GM23338 (cell line): Measurements from ENCODE around the gene ATXN7L3. TPM values are rescaled to one million over a fixed set of nuclear protein-coding genes. Genes with fewer than 3 reads are reported as not detected.
A peak's percentile ranks its signal among the peaks of the same experiment; 100 is the strongest.

Experiments
- ATAC-seq: fragments of 200-7000 bp; cut with Tn5 transposase; 3 replicates; pipeline ENCODE4 v1.9.1; 2020
- DNase-seq: peaks from one replicate; pipeline ENCODE4 v3.0.0-alpha.2; 2015; ENCODE audit warnings: low spot score
- H2AFZ ChIP-seq: fragments of 200-600 bp; sonication (generic); 2 replicates; pipeline ENCODE4 v1.8.0; 2016; ENCODE audit warnings: antibody characterized with exemption, mild to moderate bottlenecking, moderate library complexity
- H3F3A ChIP-seq: fragments of 200-600 bp; sonication (generic); replicated peaks from 2 replicates; pipeline ENCODE4 v1.8.0; 2017; ENCODE audit warnings: antibody characterized with exemption, mixed run types, low read depth
- H3K27ac ChIP-seq: fragments of 200-600 bp; sonication (generic); 2 replicates; pipeline ENCODE4 v1.6.1; 2016; ENCODE audit warnings: low read depth
- H3K27me3 ChIP-seq: fragments of 200-600 bp; sonication (generic); 2 replicates; pipeline ENCODE4 v1.8.0; 2016; ENCODE audit warnings: mild to moderate bottlenecking, mixed run types, moderate library complexity; ENCODE audit not compliant: insufficient read depth
- H3K36me3 ChIP-seq: fragments of 200-600 bp; sonication (generic); 2 replicates; pipeline ENCODE4 v1.8.0; 2016; ENCODE audit warnings: mild to moderate bottlenecking; ENCODE audit not compliant: insufficient read depth
- H3K4me1 ChIP-seq: fragments of 200-600 bp; sonication (generic); 2 replicates; pipeline ENCODE4 v1.8.0; 2016; ENCODE audit warnings: mild to moderate bottlenecking, moderate library complexity; ENCODE audit not compliant: insufficient read depth
- H3K4me2 ChIP-seq: fragments of 200-600 bp; sonication (generic); 2 replicates; pipeline ENCODE4 v1.7.1; 2017; ENCODE audit warnings: mixed run types
- H3K4me3 ChIP-seq: fragments of 200-600 bp; sonication (generic); 2 replicates; pipeline ENCODE4 v1.6.1; 2016; ENCODE audit warnings: mixed run types
- H3K79me2 ChIP-seq: fragments of 200-600 bp; sonication (generic); replicated peaks from 2 replicates; pipeline ENCODE4 v1.8.0; 2017; ENCODE audit warnings: mild to moderate bottlenecking; ENCODE audit not compliant: insufficient read depth
- H3K9me2 ChIP-seq: fragments of 200-600 bp; sonication (generic); 2 replicates; pipeline ENCODE4 v1.8.0; 2017; ENCODE audit not compliant: insufficient read depth
- H4K20me1 ChIP-seq: fragments of 200-600 bp; sonication (generic); replicated peaks from 2 replicates; pipeline ENCODE4 v1.8.0; 2017; ENCODE audit warnings: mild to moderate bottlenecking; ENCODE audit not compliant: insufficient read depth
- H3K27ac Mint-ChIP-seq: 2 replicates; pipeline ENCODE4 v1.8.0; 2020; ENCODE audit warnings: inconsistent platforms, mild to moderate bottlenecking, moderate library complexity, mixed read lengths
- H3K27me3 Mint-ChIP-seq: 3 replicates; pipeline ENCODE4 v1.8.0; 2022; ENCODE audit warnings: low read depth, mild to moderate bottlenecking, moderate library complexity, mixed read lengths, inconsistent platforms; ENCODE audit not compliant: insufficient read depth, poor library complexity
- H3K36me3 Mint-ChIP-seq: 3 replicates; pipeline ENCODE4 v1.8.0; 2021; ENCODE audit warnings: low read depth, mild to moderate bottlenecking, inconsistent platforms, moderate library complexity, mixed read lengths
- H3K4me1 Mint-ChIP-seq: 3 replicates; pipeline ENCODE4 v1.8.0; 2020; ENCODE audit warnings: mild to moderate bottlenecking, inconsistent platforms, mixed read lengths
- H3K4me3 Mint-ChIP-seq: 3 replicates; pipeline ENCODE4 v1.8.0; 2021; ENCODE audit warnings: moderate library complexity, mild to moderate bottlenecking, inconsistent platforms, mixed read lengths
- H3K9me3 Mint-ChIP-seq: 3 replicates; pipeline ENCODE4 v1.8.0; 2020; ENCODE audit warnings: moderate library complexity, mild to moderate bottlenecking, inconsistent platforms, mixed read lengths
- EZH2phosphoT487 ChIP-seq: fragments of 200-600 bp; sonication (generic); IDR thresholded peaks from one replicate; pipeline ENCODE4 v1.8.1; 2018; ENCODE audit warnings: antibody characterized with exemption; ENCODE audit not compliant: unreplicated experiment
- POLR2AphosphoS5 ChIP-seq: IDR thresholded peaks from 2 replicates; pipeline ENCODE4 v1.6.1; 2016; ENCODE audit warnings: antibody characterized with exemption, low read depth
- ZNF462 ChIP-seq: fragments of 250-450 bp; sonication (Bioruptor Pico); IDR thresholded peaks from 2 replicates; pipeline ENCODE4 v1.5.0; 2020; ENCODE audit warnings: mild to moderate bottlenecking, moderate library complexity
- polyA plus RNA-seq: library from polyadenylated mRNA; unstranded; fragments of >200 nt; fragmentation: Nextera tagmentation; extraction: Ambion mirVana; gene quantifications from 2 replicates; pipeline ENCODE4 v1.2.1, GENCODE V29; 2016
- total RNA-seq: library from RNA; depleted of rRNA; stranded (reverse); fragments of >200 nt; shearing (Covaris generic); gene quantifications from 2 replicates; pipeline ENCODE4 v1.2.3, GENCODE V29; 2014
- TF ChIP-seq, protein P1 (sequence below), 2 experiments: fragments of 200-600 bp in 1 of 2; sonication (generic) in 1 of 2; conservative IDR thresholded peaks; 2 replicates each; pipeline versions ENCODE4 v1.5.1 to v1.6.1; 2016 to 2017; ENCODE audit warnings: antibody characterized with exemption in 2 of 2, low read depth in 2 of 2, mild to moderate bottlenecking in 2 of 2, moderate library complexity in 1 of 2
- TF ChIP-seq, protein P2 (sequence below): IDR thresholded peaks from 2 replicates; pipeline ENCODE4 v1.6.1; 2016; ENCODE audit warnings: antibody characterized with exemption

The ATXN7L3 gene
- total and polyA plus RNA-seq, 2 experiments from 2014 or later: 20.6 to 95.0 TPM

GRCh38 chr17:44216694-44217093 lies 17.0 kb upstream of the ATXN7L3 start:
- Mint-ChIP-seq H3K4me1 (peaks cover 13% of the 10 kb centered on the region), H3K36me3 (peaks cover 58% of the 10 kb centered on the region), H3K27me3 (peaks cover 23% of the 10 kb centered on the region), H3K27ac (no peak overlapping the region), H3K9me3 (no peaks in the 10 kb centered on the region), H3K4me3 (peak overlapping the region; percentile 74)
- peaks cover 18% of the 10 kb centered on the region; the same call in 1 of the 2 replicates for H3F3A ChIP-seq
- H4K20me1 ChIP-seq: no peaks in the 10 kb centered on the region; the same call in none of the 2 replicates
- H3K4me2 ChIP-seq: no peak overlapping the region
- H2AFZ ChIP-seq: no peak overlapping the region
- no peaks in the 10 kb centered on the region for H3K27me3 ChIP-seq
- H3K36me3 ChIP-seq: peaks cover 15% of the 10 kb centered on the region
- TF ChIP-seq, protein P1, sequence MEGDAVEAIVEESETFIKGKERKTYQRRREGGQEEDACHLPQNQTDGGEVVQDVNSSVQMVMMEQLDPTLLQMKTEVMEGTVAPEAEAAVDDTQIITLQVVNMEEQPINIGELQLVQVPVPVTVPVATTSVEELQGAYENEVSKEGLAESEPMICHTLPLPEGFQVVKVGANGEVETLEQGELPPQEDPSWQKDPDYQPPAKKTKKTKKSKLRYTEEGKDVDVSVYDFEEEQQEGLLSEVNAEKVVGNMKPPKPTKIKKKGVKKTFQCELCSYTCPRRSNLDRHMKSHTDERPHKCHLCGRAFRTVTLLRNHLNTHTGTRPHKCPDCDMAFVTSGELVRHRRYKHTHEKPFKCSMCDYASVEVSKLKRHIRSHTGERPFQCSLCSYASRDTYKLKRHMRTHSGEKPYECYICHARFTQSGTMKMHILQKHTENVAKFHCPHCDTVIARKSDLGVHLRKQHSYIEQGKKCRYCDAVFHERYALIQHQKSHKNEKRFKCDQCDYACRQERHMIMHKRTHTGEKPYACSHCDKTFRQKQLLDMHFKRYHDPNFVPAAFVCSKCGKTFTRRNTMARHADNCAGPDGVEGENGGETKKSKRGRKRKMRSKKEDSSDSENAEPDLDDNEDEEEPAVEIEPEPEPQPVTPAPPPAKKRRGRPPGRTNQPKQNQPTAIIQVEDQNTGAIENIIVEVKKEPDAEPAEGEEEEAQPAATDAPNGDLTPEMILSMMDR (conservative IDR thresholded peaks at IDR 0.05; ENCODE audit: low read depth in 2 of 2): no peak
- no peak for TF ChIP-seq ZNF462
- TF ChIP-seq, protein P2, sequence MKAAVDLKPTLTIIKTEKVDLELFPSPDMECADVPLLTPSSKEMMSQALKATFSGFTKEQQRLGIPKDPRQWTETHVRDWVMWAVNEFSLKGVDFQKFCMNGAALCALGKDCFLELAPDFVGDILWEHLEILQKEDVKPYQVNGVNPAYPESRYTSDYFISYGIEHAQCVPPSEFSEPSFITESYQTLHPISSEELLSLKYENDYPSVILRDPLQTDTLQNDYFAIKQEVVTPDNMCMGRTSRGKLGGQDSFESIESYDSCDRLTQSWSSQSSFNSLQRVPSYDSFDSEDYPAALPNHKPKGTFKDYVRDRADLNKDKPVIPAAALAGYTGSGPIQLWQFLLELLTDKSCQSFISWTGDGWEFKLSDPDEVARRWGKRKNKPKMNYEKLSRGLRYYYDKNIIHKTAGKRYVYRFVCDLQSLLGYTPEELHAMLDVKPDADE: no peak
- TF ChIP-seq EZH2phosphoT487: no peak
- TF ChIP-seq POLR2AphosphoS5: no peak
- H3K4me3 ChIP-seq: no peak overlapping the region
- peaks cover 6% of the 10 kb centered on the region; the same call in 1 of the 2 replicates for H3K4me1 ChIP-seq
- peaks cover 29% of the 10 kb centered on the region for H3K79me2 ChIP-seq
- H3K27ac ChIP-seq: no peak overlapping the region
- DNase-seq (no peak), ATAC-seq (no peak)
- H3K9me2 ChIP-seq: no peaks in the 10 kb centered on the region
